ENCODE measurements around the gene ZNF835.

The ZNF835 gene

GRCh38 chr19:56663931-56664500 lies 7.5 kb downstream of the ZNF835 start:
- no peak for DNase-seq (ENCODE audit: low read depth in 1 of 2, low spot score in 1 of 2)
- H3K4me3 ChIP-seq (replicated peaks; ENCODE audit: insufficient read depth, low read length) = no peak overlapping the region
- H3K27ac ChIP-seq (replicated peaks) = no peak overlapping the region
- H3K27me3 ChIP-seq (ENCODE audit: insufficient read depth, poor library complexity, severe bottlenecking) = no peaks in the 10 kb centered on the region
- TF ChIP-seq POLR2AphosphoS5 (IDR thresholded peaks at IDR 0.05; ENCODE audit: low read depth) (no peak), SPI1 (IDR thresholded peaks at IDR 0.05; ENCODE audit: borderline replicate concordance, low read depth) (no peak), REST (IDR thresholded peaks at IDR 0.05; ENCODE audit: insufficient replicate concordance, low read depth) (no peak), GABPA (IDR thresholded peaks at IDR 0.05; ENCODE audit: low read depth) (no peak), CTCF (IDR thresholded peaks at IDR 0.05; ENCODE audit: insufficient read depth, low read length) (no peak)

GRCh38 chr19:56661248-56661647 lies 10.3 kb downstream of the ZNF835 start:
- TF ChIP-seq SPI1 (IDR thresholded peaks at IDR 0.05; ENCODE audit: borderline replicate concordance, low read depth) (no peak), POLR2AphosphoS5 (IDR thresholded peaks at IDR 0.05; ENCODE audit: low read depth) (no peak), REST (IDR thresholded peaks at IDR 0.05; ENCODE audit: insufficient replicate concordance, low read depth) (no peak), GABPA (IDR thresholded peaks at IDR 0.05; ENCODE audit: low read depth) (no peak)

GRCh38 chr19:56660381-56661107 lies 11.0 kb downstream of the ZNF835 start:
- no peaks in the 10 kb centered on the region for H3K27me3 ChIP-seq (ENCODE audit: insufficient read depth, poor library complexity, severe bottlenecking)
- H3K27ac ChIP-seq (replicated peaks) = no peak overlapping the region
- H3K4me3 ChIP-seq (replicated peaks; ENCODE audit: insufficient read depth, low read length) = no peak overlapping the region
- TF ChIP-seq REST (IDR thresholded peaks at IDR 0.05; ENCODE audit: insufficient replicate concordance, low read depth) = no peak
- no peak for TF ChIP-seq SPI1 (IDR thresholded peaks at IDR 0.05; ENCODE audit: borderline replicate concordance, low read depth)
- no peak for TF ChIP-seq POLR2AphosphoS5 (IDR thresholded peaks at IDR 0.05; ENCODE audit: low read depth)
- no peak for TF ChIP-seq CTCF (IDR thresholded peaks at IDR 0.05; ENCODE audit: insufficient read depth, low read length)
- TF ChIP-seq GABPA (IDR thresholded peaks at IDR 0.05; ENCODE audit: low read depth) = no peak
- no peak for DNase-seq (ENCODE audit: low read depth in 1 of 2, low spot score in 1 of 2)

More at GRCh38 chr19:56661248-56661647, 10.3 kb downstream of the ZNF835 start:
- Histone ChIP-seq H3K27me3 (ENCODE audit: insufficient read depth, poor library complexity, severe bottlenecking) (no peaks in the 10 kb centered on the region), H3K4me3 (replicated peaks; ENCODE audit: insufficient read depth, low read length) (no peak overlapping the region), H3K27ac (replicated peaks) (no peak overlapping the region)
- no peak for DNase-seq (ENCODE audit: low read depth in 1 of 2, low spot score in 1 of 2)

Measured in HL-60 (cell line).